ENCODE data around the gene IKZF5.

- TF ChIP-seq CTCF (IDR thresholded peaks at IDR 0.05), result no peak
- no peak for TF ChIP-seq POLR2A (IDR thresholded peaks at IDR 0.05)
Measured at GRCh38 chr10:123044391-123044790, 35.8 kb upstream of the IKZF5 start.
